H1 (cell line): ENCODE measurements around the gene CNTN6. TPM values are rescaled to one million over a fixed set of nuclear protein-coding genes. Genes with fewer than 3 reads are reported as not detected.

ENCODE experiments used
- CTCF ChIA-PET: fragments of 300-600 bp; sonication (Branson Sonifier 250); formaldehyde crosslinking; loops from one replicate; lab custom pipeline; 2021; ENCODE audit not compliant: partially characterized antibody; lab: Charles Lee
- POLR2A ChIA-PET: fragments of 300-600 bp; sonication (Branson Sonifier 250); formaldehyde crosslinking; loops from one replicate; lab custom pipeline; 2021; ENCODE audit warnings: inconsistent platforms; ENCODE audit not compliant: partially characterized antibody; lab: Charles Lee
- DNase-seq, 2 experiments: peaks; one replicate each; pipeline versions ENCODE4 v3.0.0 to v3.0.0-alpha.2; 2010 to 2022; ENCODE audit warnings: low spot score in 2 of 2, low read depth in 1 of 2, mixed read lengths in 1 of 2
- FAIRE-seq: peaks from 2 replicates; lab custom pipeline; 2011; peaks lifted over from hg19 to GRCh38; lab: Jason Lieb, UNC
- H2AFZ ChIP-seq: 2 replicates; pipeline ENCODE4 v1.8.1; 2012; ENCODE audit warnings: low read length, inconsistent platforms
- H2AK5ac ChIP-seq: 2 replicates; pipeline ENCODE4 v1.6.1; 2013; ENCODE audit warnings: low read depth, low read length
- H2BK120ac ChIP-seq: replicated peaks from 2 replicates; pipeline ENCODE3; 2013; ENCODE audit warnings: low read depth, low read length, inconsistent platforms
- H2BK12ac ChIP-seq: 2 replicates; pipeline ENCODE4 v1.6.1; 2013; ENCODE audit warnings: low read depth, low read length
- H2BK15ac ChIP-seq: 2 replicates; pipeline ENCODE4 v1.6.1; 2013; ENCODE audit warnings: low read length
- H2BK20ac ChIP-seq: 2 replicates; pipeline ENCODE4 v1.6.1; 2013; ENCODE audit warnings: low read length
- H2BK5ac ChIP-seq: 2 replicates; pipeline ENCODE4 v1.6.1; 2013; ENCODE audit warnings: low read depth, low read length
- H3K14ac ChIP-seq: 2 replicates; pipeline ENCODE4 v1.6.1; 2013; ENCODE audit warnings: inconsistent platforms; ENCODE audit not compliant: insufficient read length
- H3K18ac ChIP-seq: 2 replicates; pipeline ENCODE4 v1.6.1; 2013; ENCODE audit warnings: low read length; ENCODE audit errors: extremely low read depth
- H3K23ac ChIP-seq: 2 replicates; pipeline ENCODE4 v1.6.1; 2013; ENCODE audit warnings: inconsistent platforms; ENCODE audit not compliant: insufficient read length
- H3K23me2 ChIP-seq: 2 replicates; pipeline ENCODE4 v1.6.1; 2013; ENCODE audit warnings: low read depth, low read length
- H3K27ac ChIP-seq: 2 replicates; pipeline ENCODE4 v1.6.1; 2011; ENCODE audit warnings: low read depth, low read length, inconsistent platforms
- H3K27me3 ChIP-seq, 4 experiments: replicated peaks in 1 of 4; 1 replicate in 1 of 4; 2 replicates in 3 of 4; pipeline versions ENCODE4 v1.6.1 to v1.8.1; 2011 to 2013; ENCODE audit warnings: low read length in 3 of 4, mild to moderate bottlenecking in 3 of 4, inconsistent platforms in 2 of 4, mixed read lengths in 2 of 4, moderate library complexity in 1 of 4; ENCODE audit not compliant: control insufficient read depth in 3 of 4, insufficient read depth in 3 of 4; ENCODE audit errors: extremely low read depth in 1 of 4
- H3K36me3 ChIP-seq, 4 experiments: 2 replicates each; pipeline versions ENCODE4 v1.6.1 to v1.8.1; 2011 to 2013; ENCODE audit warnings: mild to moderate bottlenecking in 4 of 4, low read length in 3 of 4, moderate library complexity in 2 of 4, control low read depth in 1 of 4, inconsistent platforms in 1 of 4; ENCODE audit not compliant: insufficient read depth in 4 of 4, control insufficient read depth in 2 of 4
- H3K4ac ChIP-seq: replicated peaks from 2 replicates; pipeline ENCODE3; 2013; ENCODE audit warnings: low read length, low read depth, mixed read lengths, inconsistent platforms; ENCODE audit not compliant: insufficient read length
- H3K4me1 ChIP-seq, 4 experiments: replicated peaks in 1 of 4; 1 replicate in 1 of 4; 2 replicates in 3 of 4; pipeline versions ENCODE4 v1.6.1 to v1.8.1; 2011 to 2013; ENCODE audit warnings: low read length in 3 of 4, inconsistent platforms in 2 of 4, mixed read lengths in 1 of 4; ENCODE audit not compliant: insufficient read depth in 4 of 4, control insufficient read depth in 3 of 4
- H3K4me2 ChIP-seq, 2 experiments: 2 replicates each; pipeline versions ENCODE4 v1.6.1 to v1.8.1; 2011 to 2013; ENCODE audit warnings: low read depth in 2 of 2, low read length in 2 of 2, control low read depth in 1 of 2, inconsistent platforms in 1 of 2, mild to moderate bottlenecking in 1 of 2; ENCODE audit not compliant: insufficient read depth in 1 of 2
- H3K4me3 ChIP-seq, 4 experiments: fragments of 200-600, 300-600 bp in 1 of 4; sonication (generic), shearing (Covaris generic), sonication (Bioruptor Twin) in 1 of 4; 2 replicates each; pipeline versions ENCODE4 v1.5.1 to v1.8.1; 2011 to 2016; ENCODE audit warnings: low read length in 4 of 4, low read depth in 3 of 4, control low read depth in 2 of 4, inconsistent platforms in 2 of 4, mild to moderate bottlenecking in 2 of 4, mixed read lengths in 1 of 4, moderate library complexity in 1 of 4; ENCODE audit not compliant: insufficient read depth in 2 of 4; ENCODE audit errors: extremely low read depth in 1 of 4
- H3K56ac ChIP-seq: replicated peaks from 2 replicates; pipeline ENCODE3; 2013; ENCODE audit warnings: low read depth, mild to moderate bottlenecking, mixed read lengths, low read length, inconsistent platforms; ENCODE audit not compliant: insufficient read length
- H3K79me1 ChIP-seq: 2 replicates; pipeline ENCODE4 v1.6.1; 2013; ENCODE audit warnings: low read depth, low read length, control low read depth
- H3K79me2 ChIP-seq, 2 experiments: 2 replicates each; pipeline versions ENCODE4 v1.6.1 to v1.8.1; 2012 to 2013; ENCODE audit warnings: low read length in 2 of 2, mild to moderate bottlenecking in 2 of 2, inconsistent platforms in 1 of 2; ENCODE audit not compliant: insufficient read depth in 2 of 2, control insufficient read depth in 1 of 2
- H3K9ac ChIP-seq, 4 experiments: replicated peaks in 1 of 4; 1 replicate in 1 of 4; 2 replicates in 3 of 4; pipeline versions ENCODE4 v1.6.1 to v1.8.1; 2011 to 2013; ENCODE audit warnings: low read depth in 3 of 4, low read length in 3 of 4, control low read depth in 2 of 4, mild to moderate bottlenecking in 2 of 4, moderate library complexity in 2 of 4, inconsistent platforms in 1 of 4; ENCODE audit errors: extremely low read depth in 1 of 4
- H3K9me3 ChIP-seq, 2 experiments: 2 replicates each; pipeline versions ENCODE4 v1.6.1 to v1.8.1; 2012 to 2013; ENCODE audit warnings: mild to moderate bottlenecking in 2 of 2, moderate library complexity in 2 of 2, control low read depth in 1 of 2, inconsistent platforms in 1 of 2, low read depth in 1 of 2, low read length in 1 of 2, mixed read lengths in 1 of 2; ENCODE audit not compliant: insufficient read depth in 2 of 2
- H4K20me1 ChIP-seq, 2 experiments: replicated peaks in 1 of 2; 2 replicates each; pipeline versions ENCODE3 to v1.8.1; 2011 to 2013; ENCODE audit warnings: inconsistent platforms in 2 of 2, low read length in 2 of 2, mild to moderate bottlenecking in 1 of 2; ENCODE audit not compliant: insufficient read depth in 2 of 2, control insufficient read depth in 1 of 2
- H4K5ac ChIP-seq: 2 replicates; pipeline ENCODE4 v1.6.1; 2013; ENCODE audit warnings: low read length, low read depth, mixed read lengths, inconsistent platforms; ENCODE audit not compliant: insufficient read length
- H4K8ac ChIP-seq: 2 replicates; pipeline ENCODE4 v1.8.0; 2013; ENCODE audit warnings: mild to moderate bottlenecking, moderate library complexity, low read length, inconsistent platforms; ENCODE audit not compliant: insufficient read depth; ENCODE audit errors: extremely low read depth
- H4K91ac ChIP-seq: replicated peaks from 2 replicates; pipeline ENCODE3; 2013; ENCODE audit warnings: low read length, mixed read lengths, inconsistent platforms; ENCODE audit not compliant: insufficient read length
- CEBPB ChIP-seq: IDR thresholded peaks from 2 replicates; pipeline ENCODE4 v1.6.1; 2012; ENCODE audit warnings: low read depth, low read length
- EP300 ChIP-seq, 2 experiments: IDR thresholded peaks; 1 replicate in 1 of 2; 2 replicates in 1 of 2; pipeline ENCODE4 v1.6.1; 2011 to 2012; ENCODE audit warnings: low read depth in 2 of 2, low read length in 2 of 2, mild to moderate bottlenecking in 2 of 2, borderline replicate concordance in 1 of 2, inconsistent platforms in 1 of 2, moderate library complexity in 1 of 2
- RAD21 ChIP-seq, 2 experiments: IDR thresholded peaks in 1 of 2; conservative IDR thresholded peaks in 1 of 2; 2 replicates each; pipeline ENCODE4 v1.6.1; 2011; ENCODE audit warnings: low read depth in 2 of 2, low read length in 2 of 2, improper control_type of control experiment in 1 of 2, inconsistent platforms in 1 of 2, mild to moderate bottlenecking in 1 of 2, moderate library complexity in 1 of 2
- WGBS, 2 experiments: shearing (Covaris generic) in 1 of 2; methylation state at CpG; one replicate each; pipeline versions ENCODE4 v1.1.6 to v1.1.7; 2013 to 2015; ENCODE audit warnings: low lambda C conversion rate in 2 of 2, mixed read lengths in 2 of 2, inconsistent platforms in 1 of 2, low coverage in 1 of 2, missing lambda C conversion rate in 1 of 2; ENCODE audit not compliant: insufficient replicate concordance in 2 of 2, insufficient coverage in 1 of 2, insufficient read length in 1 of 2; ENCODE audit errors: extremely low coverage in 1 of 2, missing lambda C conversion rate in 1 of 2; 5-methylcytosine and 5-hydroxymethylcytosine counted together
- polyA plus RNA-seq, 7 experiments: library from polyadenylated mRNA; depleted of rRNA in 3 of 7; stranded (reverse) in 5 of 7; unstranded in 2 of 7; fragments of >200 nt in 5 of 7; fragments of 200-250 nt in 2 of 7; gene quantifications; 1 replicate in 5 of 7; 2 replicates in 1 of 7; 4 replicates in 1 of 7; pipeline versions ENCODE4 v1.2.1 to v1.2.3, GENCODE V29; 2011 to 2013; ENCODE audit warnings: missing spikeins in 2 of 7, mixed read lengths in 2 of 7
- total RNA-seq: library from RNA; stranded (reverse); fragmentation: NEBNext Ultra II Directional; extraction: Animal tissue kit (Norgen Biotek cat#: 25700); gene quantifications from 2 replicates; pipeline ENCODE4 v1.2.1, GENCODE V29; 2021
- TF ChIP-seq, protein P1 (sequence below), 3 experiments: IDR thresholded peaks; 1 replicate in 2 of 3; 2 replicates in 1 of 3; pipeline versions ENCODE4 v1.5.1 to v1.6.1; 2011; ENCODE audit warnings: low read length in 3 of 3, mild to moderate bottlenecking in 3 of 3, inconsistent platforms in 2 of 3, low read depth in 1 of 3, moderate library complexity in 1 of 3; ENCODE audit not compliant: insufficient read depth in 1 of 3; ENCODE audit errors: control extremely low read depth in 1 of 3

Gene CNTN6
- total and polyA plus RNA-seq, 2 of the 8 experiments (the other 6 are each of a cell fraction or from before 2014, with no cell fraction given): not detected

DNA sequence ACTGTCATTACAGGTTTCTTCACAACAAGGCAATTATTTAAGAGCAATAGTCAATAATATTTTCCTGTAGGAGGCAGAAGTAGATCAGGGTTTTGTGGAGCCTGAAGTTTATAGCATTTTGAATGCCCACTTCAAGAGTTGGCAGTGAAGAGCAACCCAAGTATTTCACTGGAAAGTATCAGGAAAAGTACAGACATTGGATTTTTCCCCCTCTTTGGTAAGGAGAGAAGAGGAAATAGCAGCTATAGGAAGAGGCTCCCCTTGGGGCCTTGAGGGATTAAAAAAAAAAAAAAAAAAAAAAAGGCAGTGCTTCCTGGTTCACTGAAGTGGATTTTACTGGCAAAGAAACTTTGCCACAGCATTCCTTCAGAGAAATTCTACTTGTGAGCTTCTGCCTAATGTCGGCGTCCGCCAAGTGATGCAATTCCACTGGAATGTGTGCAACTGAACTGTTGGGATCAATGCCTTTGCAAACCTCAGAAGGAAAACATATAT is 5.7 kb upstream of the CNTN6 start:
- H4K91ac ChIP-seq: no peak overlapping the region
- FAIRE-seq (no peak), DNase-seq (no peak)
- H3K18ac ChIP-seq: no peak overlapping the region
- H3K23me2 ChIP-seq: no peaks in the 10 kb centered on the region
- H3K9ac ChIP-seq: no peak overlapping the region
- no peak overlapping the region for H4K8ac ChIP-seq
- WGBS, 2 experiments: 84% methylated on average over 3 of the region's 3 CpGs; no CpG with 5 or more reads in 1 of the 2 experiments
- H2BK12ac ChIP-seq: no peak overlapping the region
- H3K27ac ChIP-seq: no peak overlapping the region
- peak overlapping the region; percentile 86 for H2AFZ ChIP-seq
- POLR2A ChIA-PET: no interaction called here
- H2BK120ac ChIP-seq: no peak overlapping the region
- no peak overlapping the region for H2BK5ac ChIP-seq
- H4K5ac ChIP-seq: no peak overlapping the region
- no peaks in the 10 kb centered on the region for H3K4me1 ChIP-seq
- H2BK15ac ChIP-seq: no peak overlapping the region
- H3K4me2 ChIP-seq: no peak overlapping the region
- H4K20me1 ChIP-seq: no peaks in the 10 kb centered on the region
- no peak overlapping the region for H3K4ac ChIP-seq
- no peaks in the 10 kb centered on the region for H3K79me2 ChIP-seq
- CTCF ChIA-PET: interaction anchor here (1.0 to 1.6 kb wide), 3 partner anchors 188 to 1012 kb away, joined by 3 to 4 read pairs (median 3); partner anchors contain the start of gene CNTN4
- no peak overlapping the region for H3K56ac ChIP-seq
- H3K4me3 ChIP-seq: no peak overlapping the region
- H3K23ac ChIP-seq: no peak overlapping the region
- H2BK20ac ChIP-seq: no peak overlapping the region
- no peak overlapping the region for H3K14ac ChIP-seq
- H3K27me3 ChIP-seq: no peaks in the 10 kb centered on the region
- no peaks in the 10 kb centered on the region for H3K36me3 ChIP-seq
- H3K9me3 ChIP-seq: no peaks in the 10 kb centered on the region
- TF ChIP-seq, protein P1, sequence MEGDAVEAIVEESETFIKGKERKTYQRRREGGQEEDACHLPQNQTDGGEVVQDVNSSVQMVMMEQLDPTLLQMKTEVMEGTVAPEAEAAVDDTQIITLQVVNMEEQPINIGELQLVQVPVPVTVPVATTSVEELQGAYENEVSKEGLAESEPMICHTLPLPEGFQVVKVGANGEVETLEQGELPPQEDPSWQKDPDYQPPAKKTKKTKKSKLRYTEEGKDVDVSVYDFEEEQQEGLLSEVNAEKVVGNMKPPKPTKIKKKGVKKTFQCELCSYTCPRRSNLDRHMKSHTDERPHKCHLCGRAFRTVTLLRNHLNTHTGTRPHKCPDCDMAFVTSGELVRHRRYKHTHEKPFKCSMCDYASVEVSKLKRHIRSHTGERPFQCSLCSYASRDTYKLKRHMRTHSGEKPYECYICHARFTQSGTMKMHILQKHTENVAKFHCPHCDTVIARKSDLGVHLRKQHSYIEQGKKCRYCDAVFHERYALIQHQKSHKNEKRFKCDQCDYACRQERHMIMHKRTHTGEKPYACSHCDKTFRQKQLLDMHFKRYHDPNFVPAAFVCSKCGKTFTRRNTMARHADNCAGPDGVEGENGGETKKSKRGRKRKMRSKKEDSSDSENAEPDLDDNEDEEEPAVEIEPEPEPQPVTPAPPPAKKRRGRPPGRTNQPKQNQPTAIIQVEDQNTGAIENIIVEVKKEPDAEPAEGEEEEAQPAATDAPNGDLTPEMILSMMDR (IDR thresholded peaks at IDR 0.05; ENCODE audit: control extremely low read depth in 1 of 3, insufficient read depth in 1 of 3, low read depth in 1 of 3, low read length in 3 of 3): peak in 2 of 3 experiments; percentile 24 to 28; a peak in 2 of 4 replicates
- TF ChIP-seq CEBPB (peak; percentile 56; the same call in 1 of the 2 replicates), EP300 (IDR thresholded peaks at IDR 0.05; ENCODE audit: borderline replicate concordance in 1 of 2, low read depth in 2 of 2, low read length in 2 of 2) (no peak), RAD21 (IDR thresholded peaks at IDR 0.05 in 1 of 2, conservative IDR thresholded peaks at IDR 0.05 in 1 of 2; ENCODE audit: low read depth in 2 of 2, low read length in 2 of 2) (peak; percentile 65)
- no peaks in the 10 kb centered on the region for H3K79me1 ChIP-seq
- H2AK5ac ChIP-seq: no peak overlapping the region
